DND-41 (cell line): ENCODE data around the gene MACROH2A2.

Experiments
- ATAC-seq: fragments of 200-7000 bp; cut with Tn5 transposase; 3 replicates; pipeline ENCODE4 v1.9.1; 2021; ENCODE audit warnings: low read depth; ENCODE audit not compliant: insufficient read depth
- DNase-seq: peaks from one replicate; pipeline ENCODE4 v3.0.0-alpha.2; 2020
- H2AFZ ChIP-seq: 2 replicates; pipeline ENCODE4 v1.6.0; 2012; ENCODE audit warnings: low read depth, low read length
- H3K27ac ChIP-seq: 2 replicates; pipeline ENCODE4 v1.5.1; 2012; ENCODE audit warnings: low read length, inconsistent platforms
- H3K27me3 ChIP-seq: fragments of 200-600 bp; sonication (generic); 2 replicates; pipeline ENCODE4 v1.6.0; 2012; ENCODE audit warnings: low read length, mild to moderate bottlenecking, inconsistent platforms; ENCODE audit not compliant: insufficient read depth, poor library complexity
- H3K36me3 ChIP-seq: 2 replicates; pipeline ENCODE4 v1.5.1; 2012; ENCODE audit warnings: low read length, inconsistent platforms; ENCODE audit not compliant: insufficient read depth
- H3K4me1 ChIP-seq: 2 replicates; pipeline ENCODE4 v1.5.1; 2012; ENCODE audit warnings: mild to moderate bottlenecking, low read length; ENCODE audit not compliant: insufficient read depth
- H3K4me2 ChIP-seq: 2 replicates; pipeline ENCODE4 v1.6.0; 2012; ENCODE audit warnings: mild to moderate bottlenecking, moderate library complexity, low read length, inconsistent platforms; ENCODE audit not compliant: insufficient read depth
- H3K4me3 ChIP-seq, 2 experiments: fragments of 200-600 bp in 1 of 2; shearing (Covaris generic) in 1 of 2; 2 replicates each; pipeline ENCODE4 v1.5.1; 2012 to 2016; ENCODE audit warnings: inconsistent platforms in 2 of 2, low read length in 2 of 2, mild to moderate bottlenecking in 2 of 2, low read depth in 1 of 2, moderate library complexity in 1 of 2
- H3K79me2 ChIP-seq: 2 replicates; pipeline ENCODE4 v1.6.0; 2012; ENCODE audit warnings: low read length, inconsistent platforms; ENCODE audit not compliant: insufficient read depth
- H3K9ac ChIP-seq: 2 replicates; pipeline ENCODE4 v1.6.0; 2012; ENCODE audit warnings: low read depth, mild to moderate bottlenecking, inconsistent platforms, low read length, moderate library complexity
- H3K9me3 ChIP-seq: 2 replicates; pipeline ENCODE4 v1.5.1; 2012; ENCODE audit warnings: low read length, moderate library complexity, mild to moderate bottlenecking, inconsistent platforms; ENCODE audit not compliant: insufficient read depth, severe bottlenecking
- H4K20me1 ChIP-seq: 2 replicates; pipeline ENCODE4 v1.6.0; 2012; ENCODE audit warnings: low read length; ENCODE audit not compliant: insufficient read depth
- EZH2 ChIP-seq: IDR thresholded peaks from 3 replicates; pipeline ENCODE4 v1.6.1; 2012; ENCODE audit warnings: borderline replicate concordance, low read depth, mild to moderate bottlenecking, moderate library complexity, low read length, inconsistent platforms; ENCODE audit not compliant: severe bottlenecking
- TF ChIP-seq, protein P1 (sequence below): IDR thresholded peaks from 2 replicates; pipeline ENCODE4 v1.5.1; 2012; ENCODE audit warnings: borderline replicate concordance, low read length, moderate library complexity, mild to moderate bottlenecking; ENCODE audit not compliant: poor library complexity, severe bottlenecking; ENCODE audit errors: extremely low read depth

MACROH2A2 gene

DNA sequence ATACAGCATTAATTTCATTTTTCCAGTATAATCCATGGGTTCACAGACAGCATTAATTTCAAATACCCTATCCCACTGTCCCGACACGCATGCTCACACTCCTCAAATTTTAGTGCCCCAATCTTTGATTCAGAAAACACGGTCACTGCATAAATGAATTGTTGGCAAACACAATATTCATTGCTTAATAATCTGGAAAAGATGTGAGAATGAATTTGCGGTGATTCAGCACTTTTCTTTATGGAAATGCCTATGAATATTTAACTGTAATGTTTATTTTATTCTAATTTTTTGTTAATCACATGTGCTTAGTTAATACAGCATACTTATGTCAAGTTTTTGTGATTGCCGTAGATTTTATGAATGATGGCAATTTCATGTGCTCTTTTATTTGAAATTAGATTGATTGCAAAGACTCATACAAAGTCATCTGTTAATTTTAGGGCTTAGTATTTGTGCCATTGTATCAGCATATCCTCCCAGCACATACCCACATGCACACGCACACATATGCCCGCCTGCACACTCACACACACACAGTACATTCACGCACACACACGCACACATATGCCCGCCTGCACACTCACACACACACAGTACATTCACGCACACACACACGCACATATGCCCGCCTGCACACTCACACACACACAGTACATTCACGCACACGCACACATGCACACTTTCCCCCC lies 35.1 kb downstream of the MACROH2A2 start:
- DNase-seq: no peak
- H2AFZ ChIP-seq: no peak overlapping the region
- TF ChIP-seq EZH2: no peak
- TF ChIP-seq, protein P1, sequence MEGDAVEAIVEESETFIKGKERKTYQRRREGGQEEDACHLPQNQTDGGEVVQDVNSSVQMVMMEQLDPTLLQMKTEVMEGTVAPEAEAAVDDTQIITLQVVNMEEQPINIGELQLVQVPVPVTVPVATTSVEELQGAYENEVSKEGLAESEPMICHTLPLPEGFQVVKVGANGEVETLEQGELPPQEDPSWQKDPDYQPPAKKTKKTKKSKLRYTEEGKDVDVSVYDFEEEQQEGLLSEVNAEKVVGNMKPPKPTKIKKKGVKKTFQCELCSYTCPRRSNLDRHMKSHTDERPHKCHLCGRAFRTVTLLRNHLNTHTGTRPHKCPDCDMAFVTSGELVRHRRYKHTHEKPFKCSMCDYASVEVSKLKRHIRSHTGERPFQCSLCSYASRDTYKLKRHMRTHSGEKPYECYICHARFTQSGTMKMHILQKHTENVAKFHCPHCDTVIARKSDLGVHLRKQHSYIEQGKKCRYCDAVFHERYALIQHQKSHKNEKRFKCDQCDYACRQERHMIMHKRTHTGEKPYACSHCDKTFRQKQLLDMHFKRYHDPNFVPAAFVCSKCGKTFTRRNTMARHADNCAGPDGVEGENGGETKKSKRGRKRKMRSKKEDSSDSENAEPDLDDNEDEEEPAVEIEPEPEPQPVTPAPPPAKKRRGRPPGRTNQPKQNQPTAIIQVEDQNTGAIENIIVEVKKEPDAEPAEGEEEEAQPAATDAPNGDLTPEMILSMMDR: no peak
- no peak overlapping the region for H3K9ac ChIP-seq
- no peaks in the 10 kb centered on the region for H3K9me3 ChIP-seq
- no peaks in the 10 kb centered on the region for H4K20me1 ChIP-seq
- peaks cover under 1% of the 10 kb centered on the region; the same call in 1 of the 2 replicates for H3K4me1 ChIP-seq
- no peaks in the 10 kb centered on the region for H3K36me3 ChIP-seq
- no peak overlapping the region for H3K4me3 ChIP-seq
- peaks cover 4% of the 10 kb centered on the region for H3K27me3 ChIP-seq
- no peak overlapping the region for H3K4me2 ChIP-seq
- no peak for ATAC-seq
- H3K27ac ChIP-seq: no peak overlapping the region
- no peaks in the 10 kb centered on the region for H3K79me2 ChIP-seq

DNA sequence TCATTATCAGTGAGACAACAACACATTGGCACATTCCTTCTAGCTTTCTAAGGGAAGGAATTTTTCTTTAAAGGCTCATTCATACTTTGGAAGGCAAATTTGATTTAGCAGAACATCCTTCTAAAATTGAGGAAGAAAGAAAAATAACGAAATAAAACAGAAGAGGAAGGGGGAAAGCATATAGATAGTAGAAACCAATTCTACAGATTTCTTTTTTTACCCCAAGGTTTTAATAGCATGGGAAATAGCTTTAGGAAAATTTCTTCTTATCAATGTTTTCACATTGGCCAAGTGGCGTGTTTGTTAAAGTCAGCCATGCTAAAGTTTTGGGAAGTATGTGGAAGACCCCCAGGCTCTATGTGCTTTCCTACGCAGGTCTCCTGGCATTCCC lies 35.7 kb downstream of the MACROH2A2 start:
- H3K4me2 ChIP-seq: no peak overlapping the region
- no peak overlapping the region for H2AFZ ChIP-seq
- peaks cover 10% of the 10 kb centered on the region for H3K27me3 ChIP-seq
- DNase-seq (no peak), ATAC-seq (no peak)
- no peak overlapping the region for H3K27ac ChIP-seq
- TF ChIP-seq EZH2: no peak
- TF ChIP-seq, protein P1: no peak
- H3K9ac ChIP-seq: no peak overlapping the region
- no peaks in the 10 kb centered on the region for H3K36me3 ChIP-seq
- H3K4me1 ChIP-seq: peaks cover 6% of the 10 kb centered on the region; the same call in 1 of the 2 replicates
- no peak overlapping the region for H3K4me3 ChIP-seq
- H3K79me2 ChIP-seq: no peaks in the 10 kb centered on the region
- H4K20me1 ChIP-seq: no peaks in the 10 kb centered on the region
- H3K9me3 ChIP-seq: no peaks in the 10 kb centered on the region

DNA sequence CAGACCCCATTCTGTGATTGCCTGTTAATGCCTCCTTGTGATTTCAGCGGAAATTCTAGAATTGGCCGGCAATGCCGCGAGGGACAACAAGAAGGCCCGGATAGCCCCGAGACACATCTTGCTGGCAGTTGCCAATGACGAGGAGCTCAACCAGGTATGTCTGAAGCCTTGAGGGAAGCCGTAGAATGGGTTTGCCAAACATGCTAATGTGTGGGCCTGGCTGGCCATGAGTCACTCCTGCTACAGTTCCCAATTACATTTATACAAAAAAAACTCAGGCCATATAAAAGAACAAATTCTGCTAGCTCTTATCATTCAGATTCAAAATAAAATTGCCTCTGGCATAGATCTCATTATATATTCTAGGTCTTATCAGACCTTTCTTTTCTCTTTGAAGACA lies 37.4 kb downstream of the MACROH2A2 start:
- H3K4me2 ChIP-seq: no peak overlapping the region
- peaks cover 7% of the 10 kb centered on the region; the same call in 1 of the 2 replicates for H3K4me1 ChIP-seq
- no peak overlapping the region for H2AFZ ChIP-seq
- ATAC-seq (no peak), DNase-seq (no peak)
- H3K27ac ChIP-seq: no peak overlapping the region
- TF ChIP-seq, protein P1: no peak
- no peak for TF ChIP-seq EZH2
- no peaks in the 10 kb centered on the region for H3K9me3 ChIP-seq
- H3K4me3 ChIP-seq: no peak overlapping the region
- no peak overlapping the region for H3K9ac ChIP-seq
- H3K27me3 ChIP-seq: peaks cover 24% of the 10 kb centered on the region
- no peaks in the 10 kb centered on the region for H3K79me2 ChIP-seq
- no peaks in the 10 kb centered on the region for H4K20me1 ChIP-seq
- H3K36me3 ChIP-seq: no peaks in the 10 kb centered on the region
